Ishikawa (cell line): ENCODE data around the gene LEKR1.

ENCODE experiments used
- CEBPB ChIP-seq: IDR thresholded peaks from 2 replicates; pipeline ENCODE4 v1.6.1; 2012
- RAD21 ChIP-seq: IDR thresholded peaks from 2 replicates; pipeline ENCODE4 v1.6.1; 2012; ENCODE audit warnings: low read depth
- REST ChIP-seq: IDR thresholded peaks from 2 replicates; pipeline ENCODE4 v1.6.1; 2012; ENCODE audit warnings: low read depth, mild to moderate bottlenecking

DNA sequence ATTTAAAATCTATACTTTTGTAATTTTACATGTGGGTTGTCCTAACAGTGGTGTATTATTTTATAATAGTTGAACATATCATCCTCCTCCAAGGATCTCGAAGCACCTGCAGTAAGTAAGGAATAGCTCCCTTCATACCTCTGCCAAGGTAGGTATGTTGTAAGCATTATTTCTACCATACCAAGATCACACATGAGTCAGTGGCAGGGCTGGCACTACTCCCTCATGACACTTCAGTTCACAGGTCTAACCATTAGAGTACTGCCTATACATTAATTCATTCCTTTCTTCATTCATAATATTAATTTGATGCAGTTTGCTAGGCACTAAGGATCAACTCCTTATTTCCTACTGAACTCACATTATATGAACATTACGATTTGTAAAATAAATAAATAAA is 11.9 kb upstream of the LEKR1 start:
- TF ChIP-seq REST (no peak), CEBPB (no peak), RAD21 (no peak)
